Glomerular visceral epithelial cell (primary cell): ENCODE data around the gene ZNF211.
A peak's percentile ranks its signal among the peaks of the same experiment; 100 is the strongest.

Source experiments
- DNase-seq: peaks from one replicate; pipeline ENCODE4 v3.0.0-alpha.2; 2016; ENCODE audit errors: extremely low spot score

ZNF211 gene

GRCh38 chr19:57632987-57633831 lies at the start of gene ZNF211:
Gene ZNF211, plus strand, starts transcription at chr19:57633168. Its CDS starts 179 bp downstream, at chr19:57633347.
- peak; percentile 93 for DNase-seq

GRCh38 chr19:57583521-57584416 lies 49.2 kb upstream of the ZNF211 start, which contains the start of gene ZIK1:
Gene ZIK1, plus strand, starts transcription at chr19:57584145. Its CDS starts 212 bp downstream, at chr19:57584357.
- DNase-seq, result peak; percentile 22

GRCh38 chr19:57587529-57587928 lies 45.4 kb upstream of the ZNF211 start:
- peak; percentile 53 for DNase-seq

GRCh38 chr19:57599377-57599760 lies 33.6 kb upstream of the ZNF211 start:
- no peak for DNase-seq

- peak; percentile 94 for DNase-seq
Measured at GRCh38 chr19:57599761-57600383, 33.1 kb upstream of the ZNF211 start, which contains the start of gene ZNF530. Gene ZNF530, plus strand, starts transcription at chr19:57599885. Its CDS starts 4,461 bp downstream, at chr19:57604346.

- no peak for DNase-seq
Measured at GRCh38 chr19:57606931-57607330, 26.0 kb upstream of the ZNF211 start.

GRCh38 chr19:57611113-57611512 lies 21.9 kb upstream of the ZNF211 start:
- DNase-seq, result no peak

- peak; percentile 88 for DNase-seq
Measured at GRCh38 chr19:57613941-57614743, 18.8 kb upstream of the ZNF211 start, which contains the start of gene ZNF134. Gene ZNF134, plus strand, starts transcription at chr19:57614242. Its CDS starts 5,227 bp downstream, at chr19:57619469.

GRCh38 chr19:57615346-57615745 lies 17.6 kb upstream of the ZNF211 start:
- no peak for DNase-seq

- no peak for DNase-seq
Measured at GRCh38 chr19:57620673-57621348, 12.2 kb upstream of the ZNF211 start.

GRCh38 chr19:57623091-57623490 lies 9.9 kb upstream of the ZNF211 start:
- no peak for DNase-seq

- no peak for DNase-seq
Measured at GRCh38 chr19:57633832-57634131, 814 bp downstream of the ZNF211 start.

GRCh38 chr19:57637379-57637778 lies 4.4 kb downstream of the ZNF211 start:
- no peak for DNase-seq

GRCh38 chr19:57641715-57642234 lies 8.8 kb downstream of the ZNF211 start:
- no peak for DNase-seq

GRCh38 chr19:57642396-57643046 lies 9.6 kb downstream of the ZNF211 start:
- no peak for DNase-seq

- DNase-seq, result no peak
Measured at GRCh38 chr19:57643734-57644133, 10.8 kb downstream of the ZNF211 start.

- no peak for DNase-seq
Measured at GRCh38 chr19:57648331-57649003, 15.5 kb downstream of the ZNF211 start.

GRCh38 chr19:57651654-57651996 lies 18.7 kb downstream of the ZNF211 start:
- DNase-seq, result no peak

GRCh38 chr19:57653689-57654088 lies 20.7 kb downstream of the ZNF211 start:
- DNase-seq, result no peak
